Astrocyte (in vitro differentiated cells and primary cell): ENCODE data around the gene SLC8A2. TPM values are rescaled to one million over a fixed set of nuclear protein-coding genes. Genes with fewer than 3 reads are reported as not detected.

Experiments used
- DNase-seq: peaks from one replicate; pipeline ENCODE4 v3.0.0-alpha.2; 2010; ENCODE audit warnings: low read depth
- FAIRE-seq: peaks from 2 replicates; lab custom pipeline; 2011; peaks lifted over from hg19 to GRCh38; lab: Jason Lieb, UNC
- H2AFZ ChIP-seq: 2 replicates; pipeline ENCODE4 v1.6.0; 2012; ENCODE audit warnings: low read depth, low read length, inconsistent platforms
- H3K27ac ChIP-seq: 2 replicates; pipeline ENCODE4 v1.5.1; 2011; ENCODE audit warnings: low read depth, low read length, inconsistent platforms
- H3K27me3 ChIP-seq: 2 replicates; pipeline ENCODE4 v1.6.0; 2011; ENCODE audit warnings: low read length, inconsistent platforms; ENCODE audit not compliant: insufficient read depth
- H3K36me3 ChIP-seq: 2 replicates; pipeline ENCODE4 v1.5.1; 2011; ENCODE audit warnings: low read length, inconsistent platforms; ENCODE audit not compliant: insufficient read depth
- H3K4me1 ChIP-seq: 2 replicates; pipeline ENCODE4 v1.5.1; 2011; ENCODE audit warnings: low read length, inconsistent platforms; ENCODE audit not compliant: insufficient read depth
- H3K4me2 ChIP-seq: 2 replicates; pipeline ENCODE4 v1.6.0; 2012; ENCODE audit warnings: low read length, inconsistent platforms
- H3K4me3 ChIP-seq: 2 replicates; pipeline ENCODE4 v1.5.1; 2011; ENCODE audit warnings: low read depth, mild to moderate bottlenecking, low read length, inconsistent platforms; ENCODE audit not compliant: insufficient read depth
- H3K79me2 ChIP-seq: 2 replicates; pipeline ENCODE4 v1.6.0; 2012; ENCODE audit warnings: mild to moderate bottlenecking, low read length, inconsistent platforms; ENCODE audit not compliant: insufficient read depth
- H3K9ac ChIP-seq: 2 replicates; pipeline ENCODE4 v1.6.0; 2012; ENCODE audit warnings: mild to moderate bottlenecking, low read length, inconsistent platforms
- H3K9me3 ChIP-seq: 2 replicates; pipeline ENCODE4 v1.5.1; 2012; ENCODE audit warnings: low read depth, mild to moderate bottlenecking, low read length, inconsistent platforms; ENCODE audit not compliant: insufficient read depth
- H4K20me1 ChIP-seq: 2 replicates; pipeline ENCODE4 v1.6.0; 2012; ENCODE audit warnings: low read length, inconsistent platforms; ENCODE audit not compliant: insufficient read depth
- H3K27ac Mint-ChIP-seq: one replicate; pipeline ENCODE4 v1.8.0; 2021; ENCODE audit warnings: mild to moderate bottlenecking, mixed read lengths; ENCODE audit not compliant: unreplicated experiment
- H3K27me3 Mint-ChIP-seq: one replicate; pipeline ENCODE4 v1.8.0; 2021; ENCODE audit warnings: low read depth, mixed read lengths; ENCODE audit not compliant: unreplicated experiment
- H3K36me3 Mint-ChIP-seq: one replicate; pipeline ENCODE4 v1.8.0; 2021; ENCODE audit warnings: low read depth, mixed read lengths; ENCODE audit not compliant: unreplicated experiment
- H3K4me1 Mint-ChIP-seq: one replicate; pipeline ENCODE4 v1.8.0; 2021; ENCODE audit warnings: low read depth, mixed read lengths; ENCODE audit not compliant: unreplicated experiment
- H3K4me3 Mint-ChIP-seq: one replicate; pipeline ENCODE4 v1.8.0; 2021; ENCODE audit warnings: mild to moderate bottlenecking, moderate library complexity, mixed read lengths; ENCODE audit not compliant: unreplicated experiment
- H3K9me3 Mint-ChIP-seq: one replicate; pipeline ENCODE4 v1.8.0; 2021; ENCODE audit warnings: mild to moderate bottlenecking, mixed read lengths; ENCODE audit not compliant: unreplicated experiment
- EZH2 ChIP-seq: IDR thresholded peaks from 2 replicates; pipeline ENCODE4 v1.6.1; 2012; ENCODE audit warnings: mild to moderate bottlenecking, low read length, inconsistent platforms; ENCODE audit not compliant: insufficient read depth
- total RNA-seq: library from RNA; stranded (reverse); gene quantifications from 2 replicates; pipeline ENCODE4 v1.2.1, GENCODE V29; 2021
- TF ChIP-seq, protein P1 (sequence below): IDR thresholded peaks from 2 replicates; pipeline ENCODE4 v1.5.1; 2011; ENCODE audit warnings: low read depth, mild to moderate bottlenecking, inconsistent platforms, low read length, moderate library complexity; ENCODE audit not compliant: insufficient read depth

The SLC8A2 gene
- total RNA-seq, 1 donor from 2014 or later, result 3.3 TPM

- no peak for FAIRE-seq
- Mint-ChIP-seq H3K4me1 (no peaks in the 10 kb centered on the region), H3K4me3 (no peak overlapping the region), H3K27ac (no peak overlapping the region), H3K36me3 (peaks cover 9% of the 10 kb centered on the region), H3K9me3 (peaks cover 2% of the 10 kb centered on the region), H3K27me3 (no peaks in the 10 kb centered on the region)
- Histone ChIP-seq H3K4me3 (no peak overlapping the region), H3K36me3 (no peaks in the 10 kb centered on the region), H3K27me3 (no peaks in the 10 kb centered on the region), H3K79me2 (no peaks in the 10 kb centered on the region), H3K9ac (no peak overlapping the region), H4K20me1 (peaks cover 16% of the 10 kb centered on the region), H3K4me1 (no peaks in the 10 kb centered on the region), H2AFZ (no peak overlapping the region), H3K4me2 (no peak overlapping the region), H3K9me3 (no peaks in the 10 kb centered on the region), H3K27ac (no peak overlapping the region)
- TF ChIP-seq, protein P1, sequence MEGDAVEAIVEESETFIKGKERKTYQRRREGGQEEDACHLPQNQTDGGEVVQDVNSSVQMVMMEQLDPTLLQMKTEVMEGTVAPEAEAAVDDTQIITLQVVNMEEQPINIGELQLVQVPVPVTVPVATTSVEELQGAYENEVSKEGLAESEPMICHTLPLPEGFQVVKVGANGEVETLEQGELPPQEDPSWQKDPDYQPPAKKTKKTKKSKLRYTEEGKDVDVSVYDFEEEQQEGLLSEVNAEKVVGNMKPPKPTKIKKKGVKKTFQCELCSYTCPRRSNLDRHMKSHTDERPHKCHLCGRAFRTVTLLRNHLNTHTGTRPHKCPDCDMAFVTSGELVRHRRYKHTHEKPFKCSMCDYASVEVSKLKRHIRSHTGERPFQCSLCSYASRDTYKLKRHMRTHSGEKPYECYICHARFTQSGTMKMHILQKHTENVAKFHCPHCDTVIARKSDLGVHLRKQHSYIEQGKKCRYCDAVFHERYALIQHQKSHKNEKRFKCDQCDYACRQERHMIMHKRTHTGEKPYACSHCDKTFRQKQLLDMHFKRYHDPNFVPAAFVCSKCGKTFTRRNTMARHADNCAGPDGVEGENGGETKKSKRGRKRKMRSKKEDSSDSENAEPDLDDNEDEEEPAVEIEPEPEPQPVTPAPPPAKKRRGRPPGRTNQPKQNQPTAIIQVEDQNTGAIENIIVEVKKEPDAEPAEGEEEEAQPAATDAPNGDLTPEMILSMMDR, result no peak
- TF ChIP-seq EZH2, result no peak
- DNase-seq, result no peak
Observed at GRCh38 chr19:47490031-47490430, 18.3 kb upstream of the SLC8A2 start.

- DNase-seq (no peak), FAIRE-seq (no peak)
- no peak overlapping the region for H3K4me3 ChIP-seq
- no peaks in the 10 kb centered on the region for H3K36me3 ChIP-seq
- Mint-ChIP-seq H3K27ac (no peak overlapping the region), H3K27me3 (no peaks in the 10 kb centered on the region), H3K4me1 (no peaks in the 10 kb centered on the region), H3K4me3 (no peak overlapping the region), H3K9me3 (peaks cover 2% of the 10 kb centered on the region), H3K36me3 (peaks cover 9% of the 10 kb centered on the region)
- H4K20me1 ChIP-seq, result peaks cover 14% of the 10 kb centered on the region
- H3K79me2 ChIP-seq, result no peaks in the 10 kb centered on the region
- no peaks in the 10 kb centered on the region for H3K4me1 ChIP-seq
- H3K4me2 ChIP-seq, result no peak overlapping the region
- TF ChIP-seq EZH2, result no peak
- TF ChIP-seq, protein P1, result no peak
- no peak overlapping the region for H2AFZ ChIP-seq
- no peaks in the 10 kb centered on the region for H3K9me3 ChIP-seq
- H3K27me3 ChIP-seq, result no peaks in the 10 kb centered on the region
- no peak overlapping the region for H3K27ac ChIP-seq
- H3K9ac ChIP-seq, result no peak overlapping the region
Observed at GRCh38 chr19:47489072-47489914, 17.6 kb upstream of the SLC8A2 start.
